ENCODE results near the gene GMEB2.

The GMEB2 gene

DNA sequence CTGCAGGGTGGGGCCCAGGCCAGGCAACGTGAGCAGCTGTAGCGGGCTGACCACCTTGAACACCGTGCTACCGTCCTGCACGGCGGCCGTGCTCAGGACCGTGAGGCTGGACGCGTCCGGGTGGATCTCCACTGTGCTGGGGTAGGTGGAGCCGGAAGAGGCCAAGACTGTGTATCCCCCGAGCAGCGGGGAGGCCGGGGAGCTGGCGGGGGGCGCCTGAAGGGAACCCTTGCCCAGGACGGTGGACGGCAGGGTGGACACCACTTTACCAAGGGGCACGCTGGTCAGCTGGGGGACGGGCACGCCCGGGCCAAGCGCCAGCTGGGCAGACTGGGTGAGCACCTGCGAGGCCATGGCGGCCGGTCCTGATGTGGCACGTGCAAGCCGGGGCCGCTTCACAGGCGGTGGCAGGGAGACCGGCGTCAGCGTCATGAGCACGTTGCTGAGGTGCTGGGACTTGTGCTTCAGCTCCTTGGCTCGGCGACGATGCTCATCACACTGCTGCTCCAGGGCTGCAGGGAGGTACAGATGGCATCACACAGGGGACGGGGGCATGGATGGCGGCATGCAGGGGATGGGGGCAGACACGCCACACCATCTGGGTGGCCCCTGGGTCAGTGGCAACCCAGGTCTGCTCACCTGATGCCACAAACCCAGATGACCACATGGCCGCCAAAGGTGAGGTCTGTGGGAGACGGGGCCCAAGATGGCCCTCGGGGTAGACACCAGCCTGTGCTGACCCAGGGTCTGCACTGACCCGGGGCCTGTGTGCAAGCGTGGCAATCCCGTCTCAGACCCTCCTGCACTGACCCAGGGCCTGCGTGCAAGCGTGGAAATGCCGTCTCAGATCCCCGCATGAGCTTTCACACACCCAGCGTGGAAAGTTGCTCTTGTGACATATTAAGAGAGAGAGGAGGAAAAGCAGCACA, 36.4 kb downstream of the GMEB2 start:
- TF ChIP-seq, protein P1, sequence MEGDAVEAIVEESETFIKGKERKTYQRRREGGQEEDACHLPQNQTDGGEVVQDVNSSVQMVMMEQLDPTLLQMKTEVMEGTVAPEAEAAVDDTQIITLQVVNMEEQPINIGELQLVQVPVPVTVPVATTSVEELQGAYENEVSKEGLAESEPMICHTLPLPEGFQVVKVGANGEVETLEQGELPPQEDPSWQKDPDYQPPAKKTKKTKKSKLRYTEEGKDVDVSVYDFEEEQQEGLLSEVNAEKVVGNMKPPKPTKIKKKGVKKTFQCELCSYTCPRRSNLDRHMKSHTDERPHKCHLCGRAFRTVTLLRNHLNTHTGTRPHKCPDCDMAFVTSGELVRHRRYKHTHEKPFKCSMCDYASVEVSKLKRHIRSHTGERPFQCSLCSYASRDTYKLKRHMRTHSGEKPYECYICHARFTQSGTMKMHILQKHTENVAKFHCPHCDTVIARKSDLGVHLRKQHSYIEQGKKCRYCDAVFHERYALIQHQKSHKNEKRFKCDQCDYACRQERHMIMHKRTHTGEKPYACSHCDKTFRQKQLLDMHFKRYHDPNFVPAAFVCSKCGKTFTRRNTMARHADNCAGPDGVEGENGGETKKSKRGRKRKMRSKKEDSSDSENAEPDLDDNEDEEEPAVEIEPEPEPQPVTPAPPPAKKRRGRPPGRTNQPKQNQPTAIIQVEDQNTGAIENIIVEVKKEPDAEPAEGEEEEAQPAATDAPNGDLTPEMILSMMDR (IDR thresholded peaks at IDR 0.05) = no peak
- TF ChIP-seq ZFX (IDR thresholded peaks at IDR 0.05; ENCODE audit: borderline replicate concordance) = no peak
- H3K27ac ChIP-seq = no peak overlapping the region

DNA sequence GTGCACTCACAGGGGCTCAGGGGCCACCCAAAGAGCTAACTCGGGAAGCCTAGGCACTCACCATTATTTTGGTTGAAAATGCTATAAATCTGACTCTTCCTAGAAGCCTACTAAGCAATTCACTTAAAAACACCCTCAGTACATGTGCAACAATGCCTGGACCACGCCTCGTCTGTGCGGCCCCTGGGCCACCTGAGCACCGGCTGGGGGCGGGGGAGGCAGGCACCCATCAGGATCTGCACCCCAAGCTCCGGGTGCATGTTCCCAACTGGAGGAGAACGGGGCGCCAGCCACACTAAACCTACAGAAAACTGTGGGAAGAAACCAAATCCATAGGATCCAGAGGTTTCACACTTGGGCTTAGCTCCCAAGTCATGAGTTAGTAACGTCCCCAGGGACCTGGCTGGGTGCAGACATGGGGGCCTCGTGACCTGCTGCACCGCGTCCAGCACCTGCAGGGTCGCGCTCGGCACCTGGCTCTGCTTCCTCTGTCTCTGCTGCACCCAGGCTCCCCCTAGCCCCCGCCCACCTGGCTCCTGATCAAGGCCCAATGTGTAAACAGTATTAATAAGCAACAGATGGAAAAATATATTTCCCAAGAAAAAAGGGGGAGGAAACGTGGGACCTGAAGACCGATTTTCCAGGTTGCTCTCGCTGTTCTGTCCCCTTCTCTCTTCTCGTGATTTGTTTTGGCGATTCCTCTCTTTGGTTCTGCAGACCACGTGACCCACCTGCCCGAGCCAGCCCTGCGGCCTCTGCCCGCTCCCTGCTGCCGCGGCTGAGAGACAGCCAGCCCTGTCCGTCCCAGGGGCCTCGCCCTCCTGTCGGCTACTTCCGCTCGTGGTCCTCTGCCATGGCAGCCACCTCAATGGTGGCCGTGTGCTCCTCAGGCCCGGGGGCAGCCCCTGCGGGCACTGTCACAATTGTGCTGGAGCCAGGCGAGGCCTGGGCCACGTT, 37.4 kb downstream of the GMEB2 start:
- TF ChIP-seq ZFX (IDR thresholded peaks at IDR 0.05; ENCODE audit: borderline replicate concordance) = no peak
- TF ChIP-seq, protein P1 (IDR thresholded peaks at IDR 0.05) = no peak
- H3K27ac ChIP-seq = no peak overlapping the region; the same call in 1 of the 2 replicates

DNA sequence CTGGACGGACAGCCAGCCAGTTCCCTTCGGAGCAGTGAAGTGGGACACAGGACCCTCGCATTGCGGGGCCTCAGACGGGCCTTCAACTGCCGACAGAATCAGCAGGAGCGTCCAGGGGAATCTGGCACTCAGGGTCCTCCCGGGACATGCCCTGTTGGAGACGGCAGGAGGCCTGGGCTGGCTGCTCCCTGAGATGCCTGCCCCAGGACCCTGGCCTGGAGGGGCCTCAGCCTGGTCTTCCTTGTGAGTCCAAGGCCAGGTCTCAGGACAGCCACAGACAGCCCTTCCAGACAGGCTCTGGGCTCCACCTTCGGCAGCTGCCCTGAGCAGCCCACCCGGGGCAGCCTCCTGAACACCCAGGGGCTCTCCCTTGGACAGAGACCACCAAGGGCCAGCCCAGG, 38.3 kb downstream of the GMEB2 start:
- no peak for TF ChIP-seq ZFX (IDR thresholded peaks at IDR 0.05; ENCODE audit: borderline replicate concordance)
- TF ChIP-seq, protein P1 (IDR thresholded peaks at IDR 0.05) = no peak
- H3K27ac ChIP-seq = peak overlapping the region; percentile 36; the same call in 1 of the 2 replicates

DNA sequence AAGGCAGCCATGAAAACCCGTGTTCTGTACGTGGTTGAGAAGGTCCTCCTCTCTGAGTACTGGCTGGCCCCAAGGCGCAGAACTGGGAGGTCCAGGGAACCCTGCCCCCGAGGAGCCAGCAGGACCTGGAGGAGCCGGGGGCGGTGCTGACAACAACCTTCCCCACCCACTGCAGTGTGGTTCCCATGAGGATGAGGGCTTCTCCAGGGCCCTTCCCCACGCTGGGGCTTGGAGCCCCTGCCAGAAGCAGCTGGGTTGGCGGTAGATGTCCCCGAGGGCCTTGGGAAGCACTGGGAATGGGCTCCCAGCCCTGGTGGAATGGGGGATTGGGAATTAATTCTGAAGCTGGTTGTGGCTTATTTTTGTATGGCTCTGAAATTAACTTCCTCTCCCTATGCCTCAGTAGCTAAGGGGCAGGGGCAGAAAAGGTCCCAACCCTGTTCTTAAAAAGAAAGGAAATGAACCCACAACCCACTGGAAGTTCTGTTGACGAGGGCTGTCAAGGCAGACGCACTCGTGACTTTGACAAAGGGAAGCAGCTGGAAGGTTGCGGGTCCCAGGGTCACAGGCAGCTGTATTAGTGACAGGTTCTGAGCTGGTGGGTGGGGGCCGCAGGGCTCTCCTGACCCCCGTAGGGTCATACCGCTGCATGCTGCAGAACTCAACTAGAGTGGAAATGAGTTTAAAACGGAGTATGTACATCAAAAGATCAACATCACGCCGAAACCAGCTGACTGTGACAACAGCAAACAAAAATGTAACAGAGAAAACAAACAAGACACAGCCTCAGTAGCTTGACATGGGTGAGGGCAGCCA, 38.9 kb downstream of the GMEB2 start:
- no peak for TF ChIP-seq ZFX (IDR thresholded peaks at IDR 0.05; ENCODE audit: borderline replicate concordance)
- TF ChIP-seq, protein P1 (IDR thresholded peaks at IDR 0.05) = no peak
- H3K27ac ChIP-seq = peak overlapping the region; percentile 36; the same call in 1 of the 2 replicates

DNA sequence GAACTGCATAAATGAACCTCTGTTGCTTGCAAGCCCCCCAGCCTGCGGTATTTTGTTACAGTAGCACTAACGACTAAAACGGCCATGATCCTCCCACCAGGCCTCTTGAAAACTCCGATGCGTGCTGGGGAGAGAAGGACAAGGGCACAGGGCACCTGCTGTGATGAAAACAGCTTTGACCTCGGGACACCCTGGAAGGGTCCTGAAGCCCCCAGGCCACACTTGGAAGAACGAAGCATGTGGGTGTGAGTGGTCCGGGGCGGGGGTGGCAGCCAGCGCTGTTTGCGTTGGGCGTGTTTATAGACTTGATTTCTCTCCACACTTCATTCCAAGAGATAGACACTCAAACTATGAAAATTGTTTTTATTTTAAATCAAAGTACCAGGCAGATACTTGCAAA, 39.6 kb downstream of the GMEB2 start:
- TF ChIP-seq, protein P1 (IDR thresholded peaks at IDR 0.05) = no peak
- TF ChIP-seq ZFX (IDR thresholded peaks at IDR 0.05; ENCODE audit: borderline replicate concordance) = no peak
- no peak overlapping the region for H3K27ac ChIP-seq

DNA sequence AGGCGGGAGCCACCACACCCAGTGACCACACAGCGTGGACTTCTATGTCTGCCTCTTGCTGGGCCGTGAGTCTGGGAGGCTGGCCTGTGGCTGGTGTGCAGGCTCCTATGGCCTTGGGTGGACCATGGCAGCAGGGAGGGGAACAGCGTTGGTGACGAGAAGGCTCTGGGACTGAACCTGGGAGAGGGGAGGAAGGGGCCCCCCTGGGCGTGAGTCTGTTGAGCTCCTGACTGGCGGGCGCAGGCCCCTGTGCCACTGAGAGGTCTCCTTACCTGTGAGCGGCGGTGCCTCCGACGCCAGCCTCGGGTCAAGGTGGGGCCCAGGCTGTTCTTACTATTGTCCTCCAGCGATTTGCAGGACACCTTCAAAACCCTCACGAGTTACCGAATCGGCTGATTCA, 40.1 kb downstream of the GMEB2 start:
- no peak overlapping the region for H3K27ac ChIP-seq
- no peak for TF ChIP-seq ZFX (IDR thresholded peaks at IDR 0.05; ENCODE audit: borderline replicate concordance)
- TF ChIP-seq, protein P1 (IDR thresholded peaks at IDR 0.05) = no peak

All from 22Rv1 (cell line).